ENCODE data around the gene CHI3L1. TPM values are rescaled to one million over a fixed set of nuclear protein-coding genes. Genes with fewer than 3 reads are reported as not detected.

Gene CHI3L1
- total RNA-seq, 1 donor from 2014 or later, result 0.20 TPM

DNA sequence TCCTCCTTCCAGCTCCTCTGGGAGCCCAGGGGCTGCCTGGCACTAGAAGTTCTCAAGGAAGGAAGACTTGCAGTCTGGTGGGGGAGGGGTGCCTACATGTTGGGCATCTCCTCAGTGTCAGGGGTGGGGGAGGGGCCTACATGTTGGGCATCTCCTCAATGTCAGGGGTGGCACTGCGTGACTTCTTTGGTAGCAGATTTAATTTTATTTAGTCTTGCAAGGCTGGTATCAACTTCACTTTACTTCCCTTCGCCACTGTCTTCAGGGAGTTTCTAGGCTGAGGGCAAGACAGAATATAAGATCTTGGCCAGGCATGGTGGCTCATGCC lies 40.5 kb downstream of the CHI3L1 start:
- H3K27ac ChIP-seq (ENCODE audit: low read depth, low read length), result no peak overlapping the region
- Mint-ChIP-seq H3K4me3 (ENCODE audit: unreplicated experiment) (no peak overlapping the region), H3K9me3 (ENCODE audit: unreplicated experiment) (no peaks in the 10 kb centered on the region), H3K27me3 (ENCODE audit: low read depth, unreplicated experiment) (peaks cover 9% of the 10 kb centered on the region), H3K27ac (ENCODE audit: unreplicated experiment) (no peak overlapping the region), H3K36me3 (ENCODE audit: low read depth, unreplicated experiment) (peaks cover 7% of the 10 kb centered on the region), H3K4me1 (ENCODE audit: low read depth, unreplicated experiment) (peaks cover 26% of the 10 kb centered on the region)
- H3K27me3 ChIP-seq (ENCODE audit: insufficient read depth, low read length), result no peaks in the 10 kb centered on the region
- H3K4me2 ChIP-seq (ENCODE audit: low read length), result no peak overlapping the region
- no peaks in the 10 kb centered on the region for H3K9me3 ChIP-seq (ENCODE audit: insufficient read depth, low read depth, low read length)
- H4K20me1 ChIP-seq (ENCODE audit: insufficient read depth, low read length), result no peaks in the 10 kb centered on the region
- FAIRE-seq (no peak), DNase-seq (ENCODE audit: low read depth) (no peak)
- H3K36me3 ChIP-seq (ENCODE audit: insufficient read depth, low read length), result no peaks in the 10 kb centered on the region
- H2AFZ ChIP-seq (ENCODE audit: low read depth, low read length), result no peak overlapping the region
- no peak overlapping the region for H3K4me3 ChIP-seq (ENCODE audit: insufficient read depth, low read depth, low read length)
- H3K9ac ChIP-seq (ENCODE audit: low read length), result no peak overlapping the region
- H3K79me2 ChIP-seq (ENCODE audit: insufficient read depth, low read length), result no peaks in the 10 kb centered on the region
- TF ChIP-seq, protein P1, sequence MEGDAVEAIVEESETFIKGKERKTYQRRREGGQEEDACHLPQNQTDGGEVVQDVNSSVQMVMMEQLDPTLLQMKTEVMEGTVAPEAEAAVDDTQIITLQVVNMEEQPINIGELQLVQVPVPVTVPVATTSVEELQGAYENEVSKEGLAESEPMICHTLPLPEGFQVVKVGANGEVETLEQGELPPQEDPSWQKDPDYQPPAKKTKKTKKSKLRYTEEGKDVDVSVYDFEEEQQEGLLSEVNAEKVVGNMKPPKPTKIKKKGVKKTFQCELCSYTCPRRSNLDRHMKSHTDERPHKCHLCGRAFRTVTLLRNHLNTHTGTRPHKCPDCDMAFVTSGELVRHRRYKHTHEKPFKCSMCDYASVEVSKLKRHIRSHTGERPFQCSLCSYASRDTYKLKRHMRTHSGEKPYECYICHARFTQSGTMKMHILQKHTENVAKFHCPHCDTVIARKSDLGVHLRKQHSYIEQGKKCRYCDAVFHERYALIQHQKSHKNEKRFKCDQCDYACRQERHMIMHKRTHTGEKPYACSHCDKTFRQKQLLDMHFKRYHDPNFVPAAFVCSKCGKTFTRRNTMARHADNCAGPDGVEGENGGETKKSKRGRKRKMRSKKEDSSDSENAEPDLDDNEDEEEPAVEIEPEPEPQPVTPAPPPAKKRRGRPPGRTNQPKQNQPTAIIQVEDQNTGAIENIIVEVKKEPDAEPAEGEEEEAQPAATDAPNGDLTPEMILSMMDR (IDR thresholded peaks at IDR 0.05; ENCODE audit: insufficient read depth, low read depth, low read length), result no peak
- no peak for TF ChIP-seq EZH2 (IDR thresholded peaks at IDR 0.05; ENCODE audit: insufficient read depth, low read length)
- H3K4me1 ChIP-seq (ENCODE audit: insufficient read depth, low read length), result peaks cover 14% of the 10 kb centered on the region

DNA sequence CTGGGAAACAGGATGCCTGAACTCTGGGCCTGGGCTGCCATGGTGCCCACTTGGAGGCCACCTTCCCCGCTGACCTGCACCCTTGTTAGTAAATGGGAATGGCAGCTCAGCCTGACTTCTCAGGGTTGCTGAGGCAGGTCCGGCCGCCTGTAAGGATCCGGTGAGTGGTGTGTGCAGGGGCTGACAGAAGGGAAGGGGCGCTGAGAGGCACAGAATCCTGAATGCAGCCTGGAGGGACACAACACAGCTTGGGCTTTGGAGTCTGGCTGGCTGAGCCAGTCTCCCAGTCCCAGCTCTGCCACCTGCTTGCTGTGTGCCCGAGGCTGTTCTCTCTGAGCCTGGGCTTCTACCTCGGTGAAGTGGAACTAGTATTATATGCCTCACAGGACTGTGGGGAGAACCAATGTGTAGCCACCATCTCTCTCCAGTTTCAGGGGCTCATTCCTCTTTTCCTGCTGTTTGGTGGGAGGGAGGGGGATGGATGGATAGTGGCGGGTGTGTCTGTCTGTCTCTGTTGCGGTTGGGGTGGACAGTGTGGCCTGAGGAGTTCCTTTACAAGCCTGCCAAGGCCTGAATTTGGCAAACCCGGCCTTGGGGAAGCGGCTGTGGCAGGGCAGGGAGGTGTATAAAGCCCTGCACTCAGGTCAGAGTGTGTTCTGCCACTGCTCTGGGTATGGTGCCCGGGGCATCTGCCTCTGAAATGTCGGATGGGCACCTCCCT lies 41.0 kb downstream of the CHI3L1 start:
- no peak overlapping the region for H2AFZ ChIP-seq (ENCODE audit: low read depth, low read length)
- H3K4me3 ChIP-seq (ENCODE audit: insufficient read depth, low read depth, low read length), result no peak overlapping the region
- H3K27me3 ChIP-seq (ENCODE audit: insufficient read depth, low read length), result no peaks in the 10 kb centered on the region
- DNase-seq (ENCODE audit: low read depth) (no peak), FAIRE-seq (no peak)
- Mint-ChIP-seq H3K4me3 (ENCODE audit: unreplicated experiment) (no peak overlapping the region), H3K27me3 (ENCODE audit: low read depth, unreplicated experiment) (peaks cover 9% of the 10 kb centered on the region), H3K9me3 (ENCODE audit: unreplicated experiment) (no peaks in the 10 kb centered on the region), H3K27ac (ENCODE audit: unreplicated experiment) (no peak overlapping the region), H3K4me1 (ENCODE audit: low read depth, unreplicated experiment) (peaks cover 27% of the 10 kb centered on the region), H3K36me3 (ENCODE audit: low read depth, unreplicated experiment) (peaks cover 9% of the 10 kb centered on the region)
- no peaks in the 10 kb centered on the region for H3K79me2 ChIP-seq (ENCODE audit: insufficient read depth, low read length)
- H3K9ac ChIP-seq (ENCODE audit: low read length), result no peak overlapping the region
- no peaks in the 10 kb centered on the region for H3K9me3 ChIP-seq (ENCODE audit: insufficient read depth, low read depth, low read length)
- TF ChIP-seq, protein P1 (IDR thresholded peaks at IDR 0.05; ENCODE audit: insufficient read depth, low read depth, low read length), result no peak
- no peak for TF ChIP-seq EZH2 (IDR thresholded peaks at IDR 0.05; ENCODE audit: insufficient read depth, low read length)
- no peaks in the 10 kb centered on the region for H4K20me1 ChIP-seq (ENCODE audit: insufficient read depth, low read length)
- no peak overlapping the region for H3K4me2 ChIP-seq (ENCODE audit: low read length)
- H3K27ac ChIP-seq (ENCODE audit: low read depth, low read length), result no peak overlapping the region
- H3K4me1 ChIP-seq (ENCODE audit: insufficient read depth, low read length), result peaks cover 11% of the 10 kb centered on the region
- no peaks in the 10 kb centered on the region for H3K36me3 ChIP-seq (ENCODE audit: insufficient read depth, low read length)

DNA sequence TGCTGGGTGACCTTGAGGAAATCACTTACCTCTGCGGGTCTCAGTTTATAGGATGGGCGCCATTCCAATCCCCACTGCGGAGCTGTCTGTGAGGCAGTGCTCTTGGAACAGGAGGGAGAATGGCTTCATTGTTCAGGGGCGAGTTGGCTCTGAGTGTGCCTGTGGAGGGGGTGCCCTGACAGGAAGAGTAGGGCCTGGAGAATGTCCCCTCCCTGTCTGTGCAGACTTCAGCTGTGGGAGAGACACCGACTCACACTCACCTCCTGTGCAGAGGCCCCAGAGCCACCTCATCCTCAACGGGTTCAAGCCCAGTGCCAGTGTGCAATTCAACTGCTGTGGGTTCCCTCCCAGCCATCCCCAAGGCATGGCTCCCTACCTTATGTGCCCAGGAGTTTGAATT lies 41.8 kb downstream of the CHI3L1 start:
- Mint-ChIP-seq H3K27me3 (ENCODE audit: low read depth, unreplicated experiment) (peaks cover 4% of the 10 kb centered on the region), H3K4me3 (ENCODE audit: unreplicated experiment) (no peak overlapping the region), H3K27ac (ENCODE audit: unreplicated experiment) (no peak overlapping the region), H3K9me3 (ENCODE audit: unreplicated experiment) (no peaks in the 10 kb centered on the region), H3K36me3 (ENCODE audit: low read depth, unreplicated experiment) (peaks cover 9% of the 10 kb centered on the region), H3K4me1 (ENCODE audit: low read depth, unreplicated experiment) (peaks cover 21% of the 10 kb centered on the region)
- Histone ChIP-seq H3K36me3 (ENCODE audit: insufficient read depth, low read length) (no peaks in the 10 kb centered on the region), H3K79me2 (ENCODE audit: insufficient read depth, low read length) (no peaks in the 10 kb centered on the region), H3K4me1 (ENCODE audit: insufficient read depth, low read length) (peaks cover 10% of the 10 kb centered on the region), H3K9me3 (ENCODE audit: insufficient read depth, low read depth, low read length) (no peaks in the 10 kb centered on the region), H3K4me2 (ENCODE audit: low read length) (no peak overlapping the region), H3K9ac (ENCODE audit: low read length) (no peak overlapping the region), H4K20me1 (ENCODE audit: insufficient read depth, low read length) (no peaks in the 10 kb centered on the region), H3K27ac (ENCODE audit: low read depth, low read length) (no peak overlapping the region), H2AFZ (ENCODE audit: low read depth, low read length) (no peak overlapping the region), H3K4me3 (ENCODE audit: insufficient read depth, low read depth, low read length) (no peak overlapping the region), H3K27me3 (ENCODE audit: insufficient read depth, low read length) (no peaks in the 10 kb centered on the region)
- no peak for FAIRE-seq
- TF ChIP-seq EZH2 (IDR thresholded peaks at IDR 0.05; ENCODE audit: insufficient read depth, low read length), result no peak
- TF ChIP-seq, protein P1 (IDR thresholded peaks at IDR 0.05; ENCODE audit: insufficient read depth, low read depth, low read length), result no peak
- no peak for DNase-seq (ENCODE audit: low read depth)
